HG03025 (cell line): Measurements from ENCODE around the gene HOXA9.

Experiments
- ATAC-seq: cut with Tn5 transposase; IDR thresholded peaks from one replicate; pipeline ENCODE4 v1.9.1; 2021; ENCODE audit warnings: mild to moderate bottlenecking, moderate library complexity; ENCODE audit not compliant: unreplicated experiment, low FRiP score

The HOXA9 gene

DNA sequence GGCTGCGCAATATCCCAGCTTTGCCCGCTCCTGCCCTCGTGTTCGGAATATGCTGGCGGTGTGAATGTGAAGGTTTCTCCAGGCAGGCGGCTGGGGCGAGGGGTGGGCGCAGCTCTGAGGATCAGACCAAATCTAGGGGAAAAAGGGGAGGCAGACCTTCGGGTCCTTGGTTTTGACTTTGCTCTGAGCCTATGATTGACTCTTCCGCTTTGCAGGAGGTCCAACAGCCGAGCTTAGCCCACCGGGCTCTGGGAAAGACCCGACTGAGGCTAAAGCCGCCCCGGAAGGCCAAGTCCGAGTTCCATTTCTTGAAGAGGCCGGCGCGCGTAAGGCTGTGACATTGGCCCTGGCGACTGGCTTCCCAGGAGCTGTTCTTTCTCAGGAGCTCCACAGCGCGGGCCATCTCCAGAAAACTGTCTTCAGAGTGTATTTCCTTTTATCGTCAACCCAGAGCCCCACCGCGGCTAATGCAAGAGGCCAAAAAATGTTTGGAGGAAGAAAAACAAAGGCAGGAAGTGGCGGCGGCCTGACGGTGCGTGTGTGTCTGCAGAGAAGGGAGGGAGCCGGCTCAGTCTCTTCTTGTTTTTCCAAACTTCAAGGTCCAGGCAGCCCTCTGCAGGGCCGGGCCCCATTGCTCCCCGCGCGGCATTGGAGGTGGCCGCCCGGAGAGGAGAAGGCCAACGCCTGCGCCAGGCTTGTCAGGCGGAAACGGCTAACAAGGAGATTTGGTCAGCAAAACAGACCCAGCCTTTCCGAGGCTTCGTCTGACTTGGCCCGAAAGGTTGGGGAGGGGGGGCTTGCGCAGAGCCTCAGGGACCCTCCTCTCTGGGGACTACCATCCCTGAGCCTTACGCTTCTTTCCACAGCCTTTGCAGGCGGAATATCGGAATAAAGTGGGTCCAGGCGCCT is 23.3 kb upstream of the HOXA9 start:
- ATAC-seq: no peak

DNA sequence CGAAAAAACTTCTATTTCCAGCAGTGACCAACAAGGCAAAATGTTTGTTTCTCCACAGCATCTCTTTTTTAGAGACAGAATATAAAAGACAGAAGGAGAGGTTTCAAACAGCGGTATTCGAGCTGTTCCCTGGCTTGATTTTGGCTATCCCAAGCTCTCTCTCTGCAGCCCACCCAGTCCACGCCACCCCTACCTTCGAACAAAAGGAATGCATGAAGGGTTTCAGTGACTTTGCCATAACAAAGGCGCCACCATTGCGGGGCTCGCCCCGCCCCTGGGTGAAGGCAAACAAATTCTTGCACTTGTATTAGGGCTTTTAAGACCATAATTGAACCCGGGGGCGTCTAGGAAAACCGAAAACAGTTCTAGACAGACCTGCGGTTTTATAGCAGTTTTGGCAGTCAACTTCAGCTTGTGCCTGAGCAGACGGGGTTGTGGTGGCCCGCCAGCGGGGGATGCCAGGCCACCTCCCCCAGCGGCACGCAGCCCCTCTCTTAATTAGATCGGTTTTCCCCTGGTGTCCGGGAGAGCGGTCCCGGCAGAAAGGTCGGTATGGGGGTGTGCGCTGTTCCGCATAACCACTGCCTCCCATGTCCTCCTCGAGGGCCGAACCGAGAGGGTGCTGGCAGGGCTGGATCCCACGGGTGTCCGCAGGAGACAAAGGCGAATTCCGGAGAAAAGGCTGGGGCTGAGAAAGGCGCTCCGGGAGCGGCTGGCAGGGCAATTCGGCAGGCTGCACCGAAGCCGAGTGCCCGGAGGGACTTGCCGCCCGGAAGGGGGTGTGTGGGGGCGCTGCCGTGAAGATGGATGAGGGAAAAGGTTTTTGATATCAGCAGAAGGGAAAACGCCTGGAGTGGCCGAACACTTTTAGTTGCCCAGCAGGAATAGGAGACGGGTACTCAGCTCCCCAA is 22.4 kb upstream of the HOXA9 start:
- ATAC-seq: no peak

DNA sequence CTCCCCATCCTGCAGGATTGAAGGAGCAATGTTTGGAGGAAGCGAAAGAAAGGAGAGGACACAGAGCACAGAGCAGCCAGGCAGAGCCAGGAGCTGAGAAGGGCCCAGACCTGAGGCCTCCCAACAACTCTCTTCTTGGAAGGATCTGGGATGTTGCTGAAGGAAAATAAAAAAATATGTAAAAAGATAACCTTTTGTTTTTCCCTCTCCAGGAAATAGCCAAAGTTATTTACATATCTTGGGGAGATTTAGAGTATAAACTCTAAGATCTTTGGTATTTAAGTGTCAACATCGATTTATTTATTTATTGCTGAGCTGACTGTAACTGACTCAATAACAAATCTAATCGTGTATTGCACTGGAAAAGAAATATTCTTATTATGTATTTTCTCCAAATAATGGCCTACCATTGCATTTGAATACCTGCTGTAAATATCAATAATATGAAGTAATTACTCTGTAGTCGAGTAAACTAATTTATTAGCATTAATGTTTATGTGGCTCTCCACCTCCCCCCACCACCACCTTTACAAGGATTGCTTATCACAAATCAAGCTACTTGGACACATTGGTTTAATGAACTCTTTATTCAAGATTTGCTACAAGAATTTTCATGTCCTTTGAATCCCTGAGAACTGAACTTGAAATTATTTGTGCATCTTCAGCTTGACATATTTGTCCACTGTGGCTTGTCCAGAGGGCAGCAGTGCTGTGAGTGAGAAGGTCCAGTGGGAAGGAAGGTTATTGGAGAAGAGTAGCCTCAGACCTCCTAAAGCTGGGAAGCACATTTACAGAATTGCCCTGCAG is 21.5 kb upstream of the HOXA9 start:
- no peak for ATAC-seq

DNA sequence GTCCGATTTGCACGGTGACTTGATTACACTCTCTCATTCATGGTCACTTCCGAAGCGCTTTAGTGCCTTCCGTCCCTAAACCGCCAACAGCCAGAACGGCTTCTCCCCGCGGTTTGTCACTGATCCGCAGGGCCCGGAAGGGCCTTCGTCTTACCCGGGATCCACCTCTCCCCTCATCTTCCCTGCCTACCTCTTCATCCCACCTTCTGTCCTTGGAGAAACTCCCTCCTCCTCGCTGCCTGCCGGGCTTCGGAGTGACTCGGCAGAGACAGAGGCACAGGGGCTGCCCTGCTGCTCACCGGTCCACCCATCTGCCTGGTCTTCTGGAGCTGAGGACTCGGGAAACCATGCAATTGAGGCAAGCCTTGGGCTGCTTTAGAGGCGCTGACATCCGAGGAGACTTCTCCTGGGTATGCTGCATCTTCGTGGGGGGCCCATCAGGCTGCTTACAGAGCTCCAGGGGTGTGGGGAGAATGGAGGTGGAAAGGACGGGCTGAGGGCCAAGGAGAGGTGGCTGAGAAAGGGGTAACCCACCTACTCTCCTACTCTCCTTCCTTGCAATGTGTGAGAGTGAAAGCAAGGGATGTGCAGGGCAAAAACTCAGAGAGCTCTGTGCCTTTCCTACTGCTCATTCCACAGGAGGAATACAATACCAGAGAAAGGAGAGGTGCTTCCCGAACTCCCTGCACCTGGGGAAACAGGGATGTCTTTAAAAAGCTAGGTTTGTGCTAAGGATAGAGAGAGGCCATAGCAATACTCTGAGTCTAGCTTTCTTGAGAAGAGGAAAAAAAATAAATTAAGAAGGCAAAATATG is 20.7 kb upstream of the HOXA9 start:
- ATAC-seq: no peak

DNA sequence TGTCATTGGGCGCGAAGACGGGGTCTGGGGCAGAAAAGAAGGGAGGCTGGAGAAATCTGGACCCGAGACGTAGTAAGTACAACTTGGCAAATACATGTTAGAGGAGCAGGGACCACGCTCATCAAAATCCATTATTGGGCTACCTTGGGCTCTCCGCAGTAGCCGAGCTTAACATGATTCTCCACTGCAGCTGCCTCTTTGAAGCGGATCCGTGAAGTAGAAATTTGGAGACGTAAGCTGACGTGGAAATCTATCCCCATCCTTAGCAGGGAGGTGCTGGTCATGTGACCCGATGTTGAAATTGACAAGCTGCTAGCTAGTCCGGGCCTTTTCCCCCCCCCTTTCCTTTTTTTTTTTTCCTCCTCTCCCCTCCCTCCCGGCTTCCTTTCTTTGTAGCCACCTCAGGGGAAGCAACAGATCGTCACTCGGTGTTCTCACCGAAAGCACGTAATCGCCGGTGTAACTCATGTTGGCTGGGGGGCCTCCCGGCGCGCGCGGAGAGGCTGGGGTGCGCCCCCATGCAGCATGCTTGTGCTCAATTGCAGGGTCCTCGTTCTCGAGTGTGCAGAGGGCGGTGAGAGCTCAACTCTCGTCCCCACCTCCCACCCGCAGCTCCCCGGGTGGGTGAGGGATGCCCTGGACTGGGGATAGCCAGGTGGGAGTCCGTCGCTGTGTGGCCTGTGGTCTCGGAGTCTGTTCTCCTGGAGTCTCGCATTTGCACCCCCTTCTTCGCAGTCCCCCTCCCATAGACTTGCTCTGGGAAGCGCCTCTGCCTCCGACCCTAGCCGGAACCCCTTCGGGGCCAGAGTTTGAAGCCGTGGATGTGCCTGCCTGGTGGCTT is 19.9 kb upstream of the HOXA9 start, which contains the start of gene HOXA11:
HOXA11 (minus strand) TSS at position 220 of the 841 bp plus-strand sequence; CDS start at position 132, 88 bp downstream.
- no peak for ATAC-seq

DNA sequence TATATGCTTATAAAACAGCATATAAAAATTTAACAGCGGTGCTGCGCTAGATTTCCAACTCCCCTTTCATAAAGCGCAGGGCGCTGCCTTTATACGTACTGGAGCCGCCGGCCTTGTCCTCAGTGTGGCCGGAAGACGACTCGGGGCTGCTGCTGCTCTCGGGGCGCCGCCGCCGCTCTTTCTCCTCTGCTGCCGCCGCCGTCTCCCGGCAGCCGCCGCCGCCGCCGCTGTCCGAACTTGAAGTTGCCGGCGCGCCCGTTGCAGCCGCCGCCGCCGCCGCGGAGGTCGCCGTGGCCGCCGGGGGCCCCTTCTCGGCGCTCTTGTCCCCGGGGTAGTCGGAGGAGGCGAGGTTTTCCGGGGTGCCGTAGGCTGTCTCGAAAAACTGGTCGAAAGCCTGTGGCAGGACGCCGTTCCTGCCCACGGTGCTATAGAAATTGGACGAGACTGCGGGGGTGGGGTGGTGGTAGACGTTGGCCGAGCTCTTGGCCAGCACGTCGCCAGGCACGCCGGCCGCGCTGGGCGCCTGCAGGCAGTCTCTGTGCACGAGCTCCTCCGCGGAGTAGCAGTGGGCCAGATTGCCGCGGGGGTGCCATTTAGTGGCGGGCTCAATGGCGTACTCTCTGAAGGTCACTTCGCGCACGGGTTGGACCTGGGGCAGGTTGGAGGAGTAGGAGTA is 19.1 kb upstream of the HOXA9 start:
- no peak for ATAC-seq

DNA sequence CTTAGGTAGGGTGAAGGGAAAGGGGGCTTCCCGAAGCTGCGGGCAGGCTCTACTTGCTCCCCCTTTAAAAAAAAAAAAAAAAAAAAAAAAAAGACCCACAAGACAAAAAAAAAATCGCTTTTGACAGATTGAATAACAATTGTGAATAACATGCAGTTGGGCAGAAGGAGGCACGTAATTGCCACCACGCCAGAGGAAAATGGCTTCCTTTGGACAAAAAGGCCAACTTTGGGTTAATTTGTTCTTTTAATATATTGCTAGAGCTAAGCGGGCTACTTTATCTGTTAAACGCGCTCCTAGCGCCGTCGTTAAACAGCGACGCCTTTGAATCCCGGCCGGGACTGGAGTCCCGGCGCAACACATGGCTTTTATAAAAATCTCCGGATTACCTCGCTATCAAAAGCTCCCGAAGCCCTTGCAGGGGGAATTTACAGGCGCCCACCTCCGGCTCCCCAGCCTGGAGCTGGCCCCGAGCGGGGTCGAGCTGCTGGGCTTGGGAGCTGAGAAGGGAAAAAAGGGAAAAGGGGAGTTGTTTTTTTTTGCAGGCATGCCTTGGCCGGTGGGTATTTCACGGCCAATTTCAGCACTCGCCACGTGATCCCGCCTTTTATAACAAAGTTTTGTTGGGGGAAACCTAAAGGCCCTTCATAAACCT is 18.5 kb upstream of the HOXA9 start:
- no peak for ATAC-seq

DNA sequence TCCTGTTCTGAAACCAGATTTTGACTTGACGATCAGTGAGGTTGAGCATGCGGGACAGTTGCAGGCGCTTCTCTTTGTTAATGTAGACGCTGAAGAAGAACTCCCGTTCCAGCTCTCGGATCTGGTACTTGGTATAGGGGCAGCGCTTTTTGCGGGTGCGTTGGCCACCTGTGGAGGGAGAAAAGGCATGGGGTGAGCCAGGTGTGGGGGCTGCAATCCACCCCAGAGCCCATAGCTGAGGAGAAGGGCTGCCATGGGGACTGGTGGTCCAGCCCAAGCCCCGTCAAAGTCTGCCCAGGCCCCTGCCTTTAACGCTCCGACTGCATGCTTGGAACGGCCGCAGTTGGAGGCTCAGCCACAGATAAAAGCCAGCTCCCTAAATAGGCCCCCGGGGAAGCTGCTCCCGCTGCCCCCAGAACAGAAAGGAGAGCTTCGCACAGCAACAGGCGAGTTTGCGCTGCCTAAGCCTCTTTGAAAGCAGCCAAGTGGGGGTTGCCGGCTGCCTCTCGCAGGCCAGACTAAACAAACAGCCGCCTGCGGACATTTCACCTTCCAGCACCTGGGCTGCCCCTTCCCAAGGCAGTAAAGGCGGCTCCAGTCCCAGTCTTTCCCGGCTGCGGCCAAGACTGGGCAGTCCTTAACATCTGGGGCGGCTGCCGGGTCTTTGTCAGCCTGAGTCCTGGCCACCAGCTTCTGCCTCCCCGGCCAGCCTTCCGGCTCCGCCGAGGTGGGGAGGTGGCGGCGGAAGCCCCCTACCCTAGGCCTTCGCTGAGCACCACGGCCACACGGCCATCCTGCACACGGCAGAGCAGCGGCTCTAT is 17.7 kb upstream of the HOXA9 start:
- no peak for ATAC-seq

DNA sequence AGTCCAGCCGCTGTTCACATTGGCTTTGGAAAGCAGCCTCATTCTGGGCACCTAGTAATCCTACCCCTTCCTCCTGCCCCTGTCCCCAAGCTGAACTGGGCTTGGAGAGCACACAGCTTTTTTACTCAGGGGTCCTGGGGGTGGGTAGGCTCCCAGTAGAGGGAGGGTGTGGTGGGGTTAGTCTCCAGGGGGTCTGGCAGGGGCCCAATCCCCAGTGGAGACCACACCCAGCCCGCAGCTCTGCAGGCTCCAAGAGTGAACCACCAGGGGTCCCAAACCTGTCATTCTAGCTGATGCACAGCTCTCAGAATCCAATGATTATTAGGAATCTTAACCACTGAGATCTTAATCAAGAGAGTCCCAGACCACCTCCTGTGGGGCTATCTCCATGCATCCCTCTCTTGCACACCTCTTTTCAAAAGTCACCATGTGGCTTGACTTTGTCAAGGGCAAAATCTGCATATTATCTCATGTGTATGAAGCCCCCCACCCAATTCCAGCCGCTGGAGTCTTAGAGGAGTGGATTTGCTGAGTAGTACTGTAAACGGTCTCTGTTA is 17.0 kb upstream of the HOXA9 start:
- ATAC-seq: no peak

DNA sequence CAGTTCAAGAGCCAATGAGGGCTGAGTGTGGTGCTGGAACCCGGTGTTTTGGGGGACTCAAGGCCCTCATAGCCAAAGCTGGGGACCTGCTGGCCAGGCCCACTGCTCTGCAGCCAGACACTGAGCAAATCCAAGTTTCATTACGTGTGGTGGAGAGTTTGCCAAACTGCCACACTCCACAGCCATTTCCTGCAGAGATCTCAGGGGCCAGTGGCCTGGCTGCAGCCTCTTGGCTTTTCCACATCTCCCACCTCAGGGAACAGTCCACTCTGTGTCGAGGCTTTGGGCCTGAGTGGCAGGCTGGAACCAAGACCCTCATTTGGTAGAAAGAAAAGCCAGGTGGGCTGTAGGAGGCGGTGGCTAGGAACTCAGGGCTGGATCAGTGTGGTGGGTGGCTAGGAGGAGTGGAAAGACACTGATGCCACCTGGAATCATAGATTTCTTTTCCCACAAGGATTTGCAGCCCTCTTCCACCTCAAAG is 16.5 kb upstream of the HOXA9 start:
- ATAC-seq: no peak

DNA sequence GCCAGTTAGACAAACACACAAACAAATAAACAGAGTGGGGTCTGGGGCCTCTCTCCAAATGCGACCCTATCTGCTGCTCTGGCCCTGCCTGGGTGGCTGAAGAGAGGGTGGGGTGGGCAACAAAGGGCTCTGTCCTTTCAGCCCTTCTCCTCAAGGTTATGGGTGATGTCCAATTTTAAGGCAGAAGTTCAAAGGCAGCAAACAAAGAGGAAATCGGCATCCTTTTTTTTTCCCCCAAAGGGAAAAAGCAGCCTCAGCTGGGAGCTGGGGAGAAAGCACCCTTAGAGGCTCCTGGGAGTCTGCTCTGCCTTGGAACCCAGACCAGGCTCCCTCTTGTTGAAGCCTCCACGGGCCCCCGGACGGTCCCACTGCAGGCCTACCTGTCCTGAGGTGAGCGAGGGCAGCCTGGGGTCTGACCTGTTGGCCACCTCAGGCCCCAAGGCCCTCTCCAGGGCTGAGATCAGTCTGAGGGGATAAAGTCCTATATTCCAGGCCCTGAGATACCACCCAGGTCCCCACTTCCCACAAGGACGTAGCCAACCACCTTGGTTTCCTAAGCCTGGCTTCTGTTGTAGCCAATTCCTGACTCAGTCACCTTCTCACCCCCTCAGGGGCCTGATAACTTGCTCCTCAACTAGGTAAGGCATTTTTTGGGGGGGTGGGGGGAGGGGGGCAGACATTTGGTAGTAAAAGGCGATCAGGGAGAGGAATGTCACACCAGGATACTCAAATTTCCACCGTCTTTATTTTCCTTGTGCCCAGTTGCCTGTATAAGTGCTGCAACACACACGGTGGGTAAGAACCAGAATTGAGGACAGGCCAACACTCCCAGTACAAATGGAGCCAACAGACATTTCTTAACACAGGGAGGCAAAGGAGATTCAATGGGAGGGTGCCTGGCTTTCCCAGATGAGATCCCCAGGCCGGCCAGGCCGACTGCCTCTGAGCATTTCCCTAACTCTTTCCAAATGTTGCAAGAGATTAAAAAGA is 15.4 kb upstream of the HOXA9 start:
- ATAC-seq: no peak

DNA sequence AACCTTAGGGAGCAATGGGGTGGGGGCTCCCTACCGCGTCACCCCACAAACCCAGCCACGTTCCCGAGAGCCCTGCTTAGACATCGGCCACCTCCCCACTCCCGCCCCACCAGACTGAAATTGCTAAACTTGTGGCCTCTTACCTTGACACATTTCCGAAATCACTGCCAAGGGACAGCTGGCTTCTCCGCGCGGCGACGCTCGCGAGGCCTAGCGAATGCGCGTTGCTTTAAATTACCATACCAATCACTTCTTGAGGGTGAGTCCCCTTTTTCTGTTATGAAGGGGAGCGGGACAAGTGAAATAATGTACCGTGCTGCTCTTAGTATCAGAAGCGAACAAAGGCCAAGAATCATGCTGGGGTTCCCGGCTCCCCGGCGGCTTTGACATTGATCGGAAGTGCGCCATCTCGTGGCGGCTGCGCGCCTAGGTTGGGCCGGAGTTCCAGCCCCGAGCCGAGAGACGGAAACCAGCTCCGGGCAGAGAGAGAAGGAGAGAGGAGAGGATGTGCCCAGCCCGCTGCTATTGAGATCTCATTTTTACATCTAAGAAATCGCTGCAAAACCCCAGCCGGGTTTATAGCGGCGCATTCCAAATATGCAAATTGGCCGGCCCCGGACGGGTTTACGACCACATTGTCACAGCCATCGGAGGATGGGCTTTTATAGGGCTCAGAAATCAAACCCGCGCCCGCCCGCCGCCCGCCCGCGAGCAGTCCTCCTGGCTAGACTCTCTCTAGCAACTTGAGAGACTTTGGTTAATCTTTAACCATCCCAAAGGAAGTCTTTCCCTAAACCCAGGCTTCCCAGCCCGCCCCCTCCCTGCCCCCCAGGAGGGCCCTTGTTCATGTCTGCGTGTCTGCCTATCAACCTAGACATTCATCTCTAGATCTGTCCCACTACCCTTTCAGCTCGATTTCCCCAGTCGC is 14.4 kb upstream of the HOXA9 start:
- no peak for ATAC-seq

DNA sequence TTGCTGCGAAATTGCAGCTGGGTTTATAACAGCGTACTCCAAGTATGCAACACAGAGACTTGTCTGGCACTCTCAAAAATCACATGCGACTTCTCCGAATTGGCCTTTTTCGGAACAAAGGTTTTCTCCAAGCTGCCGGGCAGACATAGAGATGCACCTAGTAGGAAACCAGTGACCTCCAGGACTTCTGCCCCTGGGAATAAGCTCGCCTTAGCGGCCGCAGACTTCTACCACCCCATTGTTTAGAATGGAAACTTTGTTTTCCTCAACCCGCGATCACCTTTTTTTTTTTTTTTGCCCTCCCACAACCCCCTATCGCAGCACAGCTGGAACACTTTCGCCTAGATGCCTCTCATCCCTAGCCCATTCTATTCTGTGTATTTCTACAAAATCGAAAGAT is 13.7 kb upstream of the HOXA9 start:
- no peak for ATAC-seq

DNA sequence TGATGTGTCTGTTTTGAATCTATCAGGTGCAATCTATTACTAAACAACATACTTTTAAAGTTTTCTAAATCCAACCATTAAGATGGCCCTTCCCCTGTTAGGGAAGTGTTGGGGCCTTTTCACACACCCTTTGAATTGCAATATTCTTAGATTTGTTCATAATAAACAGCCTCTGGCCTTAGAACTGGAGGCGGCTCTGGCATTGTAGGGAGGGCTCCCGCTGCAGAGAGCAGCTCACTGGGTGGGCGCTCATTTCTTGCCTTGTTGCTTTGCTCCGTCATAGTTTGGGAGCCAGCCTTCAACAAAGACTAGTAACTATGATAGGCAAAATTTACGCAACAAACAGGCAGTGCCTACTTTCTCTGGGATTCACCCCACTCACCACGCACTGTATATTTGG is 13.0 kb upstream of the HOXA9 start:
- no peak for ATAC-seq
